ENCODE data around the gene DTX1.
A peak's percentile ranks its signal among the peaks of the same experiment; 100 is the strongest.

Gene DTX1

DNA sequence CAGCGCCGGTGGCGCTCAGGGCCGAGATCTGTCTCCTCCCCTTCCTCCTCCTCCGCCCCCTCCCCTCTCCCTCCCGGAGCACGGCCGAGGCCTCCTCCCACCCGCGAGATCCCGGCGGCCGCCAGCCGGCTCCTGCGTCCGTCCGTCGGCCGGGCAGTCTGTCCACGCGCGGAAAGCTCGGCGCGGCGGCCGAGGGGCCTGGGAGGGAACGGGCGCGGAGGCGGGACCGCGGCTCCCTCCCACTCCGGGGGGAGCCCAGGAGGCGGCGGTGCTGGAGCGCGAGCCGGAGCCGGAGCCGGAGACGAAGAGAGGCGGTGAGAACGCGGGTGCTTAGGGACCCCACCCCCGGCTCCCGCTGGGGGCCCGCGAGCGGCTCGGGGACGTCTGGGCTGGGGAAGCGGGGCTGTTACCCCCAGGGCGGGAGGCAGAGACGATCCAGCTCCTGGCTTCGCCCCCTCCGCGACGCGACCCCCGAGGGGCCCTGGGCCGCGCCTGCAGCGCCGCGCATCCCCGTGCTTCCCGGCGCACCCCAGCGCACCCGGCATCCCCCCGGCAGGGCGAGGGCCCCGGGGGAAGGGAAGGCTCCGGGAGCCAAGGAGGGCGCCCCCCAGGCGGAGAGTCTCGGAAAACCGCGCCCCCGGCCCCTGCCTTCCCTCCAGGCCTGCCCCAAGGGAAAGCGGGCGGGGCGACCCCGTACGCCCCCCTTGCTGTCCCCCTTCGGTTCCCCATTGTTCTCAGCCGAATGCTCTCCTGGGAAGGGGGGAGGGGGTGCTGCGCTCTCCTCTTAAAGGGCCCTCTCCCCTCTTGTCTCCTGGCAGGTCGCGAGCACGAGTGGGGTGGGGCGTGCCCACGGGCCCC lies at the start of gene DTX1:
DTX1 (plus strand) TSS at position 100 of the 858 bp plus-strand sequence. CDS start 1,463 bp downstream, outside the sequence.
- Histone ChIP-seq H3K4me1 (ENCODE audit: control insufficient read depth, insufficient read depth, low read length) (no peaks in the 10 kb centered on the region), H3K9ac (ENCODE audit: low read depth, low read length) (no peak within 1 kb of the TSS), H3K36me3 (ENCODE audit: control insufficient read depth, insufficient read depth, low read length) (no peaks in the 10 kb centered on the region), H3K9me3 (ENCODE audit: control insufficient read depth, insufficient read depth, low read length) (no peaks in the 10 kb centered on the region), H3K4me3 (ENCODE audit: low read depth, low read length) (peak within 1 kb of the TSS; percentile 50), H3K27me3 (ENCODE audit: control insufficient read depth, insufficient read depth, low read length) (peaks cover 37% of the 10 kb centered on the region)

DNA sequence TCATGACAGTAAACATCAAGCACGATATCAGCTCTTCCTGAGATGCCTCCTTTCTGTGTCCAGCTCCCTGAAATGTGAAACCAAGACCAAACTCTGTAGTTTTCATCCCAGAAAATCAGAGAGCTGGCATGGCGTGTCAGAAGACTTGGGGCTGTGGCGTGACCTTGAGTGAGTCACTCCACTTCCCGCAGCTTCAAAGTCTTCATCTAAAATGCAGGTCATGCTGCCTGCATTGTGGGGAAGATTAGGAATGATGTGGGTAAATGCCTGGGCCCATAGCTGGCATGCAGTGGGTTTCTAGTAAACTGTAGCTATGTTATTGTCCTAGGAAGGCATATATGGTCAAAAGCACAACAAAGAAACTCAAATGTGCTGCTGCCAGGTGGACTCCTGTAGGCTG lies 49.4 kb upstream of the DTX1 start:
- no peaks in the 10 kb centered on the region for H3K4me1 ChIP-seq (ENCODE audit: control insufficient read depth, insufficient read depth, low read length)
- H3K9me3 ChIP-seq (ENCODE audit: control insufficient read depth, insufficient read depth, low read length), result no peaks in the 10 kb centered on the region
- no peaks in the 10 kb centered on the region for H3K36me3 ChIP-seq (ENCODE audit: control insufficient read depth, insufficient read depth, low read length)
- no peak overlapping the region for H3K4me3 ChIP-seq (ENCODE audit: low read depth, low read length)
- no peak overlapping the region for H3K9ac ChIP-seq (ENCODE audit: low read depth, low read length)
- no peaks in the 10 kb centered on the region for H3K27me3 ChIP-seq (ENCODE audit: control insufficient read depth, insufficient read depth, low read length)

DNA sequence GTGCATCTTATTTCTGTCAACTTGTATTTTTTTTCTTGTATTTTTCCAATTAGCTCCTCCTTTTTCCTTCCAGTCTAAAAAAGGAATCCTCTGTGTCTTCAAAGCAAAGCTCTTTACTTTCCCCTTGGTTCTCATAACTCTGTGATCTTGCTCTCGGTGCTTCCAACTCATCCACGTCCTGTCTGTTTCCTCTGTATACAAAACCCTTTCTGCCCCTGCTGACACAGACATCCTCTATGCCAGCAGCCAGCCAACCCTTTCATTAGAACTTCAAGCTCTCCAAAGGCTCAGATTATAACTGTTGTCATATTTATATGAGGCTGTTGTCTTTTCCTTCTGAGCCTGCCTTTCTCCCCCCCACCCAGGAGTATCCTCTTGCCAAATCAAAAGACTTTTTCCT lies 45.8 kb upstream of the DTX1 start:
- H3K9me3 ChIP-seq (ENCODE audit: control insufficient read depth, insufficient read depth, low read length), result no peaks in the 10 kb centered on the region
- H3K4me1 ChIP-seq (ENCODE audit: control insufficient read depth, insufficient read depth, low read length), result no peaks in the 10 kb centered on the region
- H3K36me3 ChIP-seq (ENCODE audit: control insufficient read depth, insufficient read depth, low read length), result no peaks in the 10 kb centered on the region
- no peaks in the 10 kb centered on the region for H3K27me3 ChIP-seq (ENCODE audit: control insufficient read depth, insufficient read depth, low read length)
- H3K4me3 ChIP-seq (ENCODE audit: low read depth, low read length), result no peak overlapping the region
- H3K9ac ChIP-seq (ENCODE audit: low read depth, low read length), result no peak overlapping the region

DNA sequence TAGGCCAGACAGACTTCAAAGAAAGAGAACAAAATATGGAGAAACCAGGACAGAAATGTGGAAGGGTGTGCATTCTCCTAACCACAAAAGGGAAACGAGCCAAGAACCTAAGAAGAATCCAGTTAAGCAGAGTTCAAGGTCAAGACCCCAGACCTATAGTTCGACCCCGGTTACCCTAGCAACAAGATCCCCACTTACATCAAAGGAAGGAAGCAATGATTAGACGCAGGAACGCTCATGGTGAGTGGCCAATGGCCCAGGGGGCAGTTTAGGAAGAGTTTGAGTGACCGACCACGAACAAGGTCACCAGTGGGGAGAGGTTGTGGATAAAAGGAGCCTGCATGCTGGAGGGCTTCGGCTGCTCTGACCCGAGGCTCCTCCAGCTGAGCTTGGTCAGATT lies 42.0 kb upstream of the DTX1 start:
- Histone ChIP-seq H3K4me1 (ENCODE audit: control insufficient read depth, insufficient read depth, low read length) (no peaks in the 10 kb centered on the region), H3K9me3 (ENCODE audit: control insufficient read depth, insufficient read depth, low read length) (no peaks in the 10 kb centered on the region), H3K9ac (ENCODE audit: low read depth, low read length) (no peak overlapping the region), H3K4me3 (ENCODE audit: low read depth, low read length) (no peak overlapping the region), H3K36me3 (ENCODE audit: control insufficient read depth, insufficient read depth, low read length) (no peaks in the 10 kb centered on the region), H3K27me3 (ENCODE audit: control insufficient read depth, insufficient read depth, low read length) (no peaks in the 10 kb centered on the region)

DNA sequence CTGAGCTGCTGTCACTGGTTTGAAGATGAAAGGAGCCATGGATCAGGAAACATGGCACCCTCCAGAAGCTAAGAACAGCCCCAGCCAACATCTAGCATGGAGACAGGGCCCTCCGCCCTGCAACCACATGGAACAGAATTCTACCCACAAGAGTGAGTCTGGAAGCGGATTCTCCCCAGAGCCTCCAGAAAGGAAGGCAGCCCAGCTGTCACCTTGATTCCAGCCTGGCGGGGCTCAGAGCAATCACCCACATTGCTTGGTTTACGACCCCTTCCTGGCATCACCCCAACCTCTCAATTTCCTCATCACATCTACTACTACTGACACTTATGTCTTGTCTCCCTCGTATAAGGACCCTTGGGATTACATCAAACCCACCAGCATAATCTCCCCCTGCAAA lies 39.7 kb upstream of the DTX1 start:
- H3K4me1 ChIP-seq (ENCODE audit: control insufficient read depth, insufficient read depth, low read length), result no peaks in the 10 kb centered on the region
- H3K36me3 ChIP-seq (ENCODE audit: control insufficient read depth, insufficient read depth, low read length), result no peaks in the 10 kb centered on the region
- H3K9ac ChIP-seq (ENCODE audit: low read depth, low read length), result no peak overlapping the region
- no peaks in the 10 kb centered on the region for H3K9me3 ChIP-seq (ENCODE audit: control insufficient read depth, insufficient read depth, low read length)
- no peaks in the 10 kb centered on the region for H3K27me3 ChIP-seq (ENCODE audit: control insufficient read depth, insufficient read depth, low read length)
- no peak overlapping the region for H3K4me3 ChIP-seq (ENCODE audit: low read depth, low read length)

DNA sequence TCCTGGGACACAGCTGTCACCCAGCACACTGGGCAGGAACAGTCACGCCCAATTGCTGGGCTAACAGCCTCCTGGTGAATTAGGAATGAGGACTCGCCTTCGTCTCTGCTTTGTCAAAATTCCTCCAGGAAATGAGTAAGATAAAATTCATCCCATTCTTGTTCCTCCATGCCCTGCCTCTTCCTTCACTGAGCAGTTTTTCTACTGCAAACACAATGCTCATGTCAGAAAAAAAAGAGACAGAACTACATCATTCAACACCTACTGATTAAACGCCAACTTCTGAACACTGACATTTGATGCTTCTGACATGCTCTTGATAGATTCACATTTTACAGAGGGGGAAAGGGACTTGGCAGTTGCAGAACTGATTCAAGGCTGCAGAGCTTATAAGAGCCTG lies 37.5 kb upstream of the DTX1 start:
- Histone ChIP-seq H3K9ac (ENCODE audit: low read depth, low read length) (no peak overlapping the region), H3K36me3 (ENCODE audit: control insufficient read depth, insufficient read depth, low read length) (no peaks in the 10 kb centered on the region), H3K4me1 (ENCODE audit: control insufficient read depth, insufficient read depth, low read length) (no peaks in the 10 kb centered on the region), H3K9me3 (ENCODE audit: control insufficient read depth, insufficient read depth, low read length) (no peaks in the 10 kb centered on the region), H3K27me3 (ENCODE audit: control insufficient read depth, insufficient read depth, low read length) (no peaks in the 10 kb centered on the region), H3K4me3 (ENCODE audit: low read depth, low read length) (no peak overlapping the region)

DNA sequence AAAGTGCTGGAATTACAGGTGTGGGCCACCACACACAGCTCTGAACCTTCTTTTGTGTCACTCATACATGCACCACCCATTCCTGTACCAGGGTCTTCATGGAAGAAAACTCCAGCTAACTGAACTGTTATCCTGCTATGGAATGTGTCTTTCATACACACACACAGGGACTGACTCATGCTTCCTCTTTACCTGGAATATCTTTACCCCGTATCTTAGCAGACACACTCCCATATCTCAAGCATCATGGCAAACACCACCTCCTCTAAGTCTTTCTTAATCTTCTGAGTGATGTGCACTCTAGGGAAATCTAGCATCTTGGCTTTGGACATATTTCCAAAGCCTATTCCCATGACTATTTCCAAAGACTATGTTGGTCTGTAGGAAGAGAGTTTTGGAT lies 35.0 kb upstream of the DTX1 start:
- no peaks in the 10 kb centered on the region for H3K36me3 ChIP-seq (ENCODE audit: control insufficient read depth, insufficient read depth, low read length)
- H3K9me3 ChIP-seq (ENCODE audit: control insufficient read depth, insufficient read depth, low read length), result no peaks in the 10 kb centered on the region
- H3K27me3 ChIP-seq (ENCODE audit: control insufficient read depth, insufficient read depth, low read length), result no peaks in the 10 kb centered on the region
- H3K9ac ChIP-seq (ENCODE audit: low read depth, low read length), result no peak overlapping the region
- no peak overlapping the region for H3K4me3 ChIP-seq (ENCODE audit: low read depth, low read length)
- H3K4me1 ChIP-seq (ENCODE audit: control insufficient read depth, insufficient read depth, low read length), result no peaks in the 10 kb centered on the region

DNA sequence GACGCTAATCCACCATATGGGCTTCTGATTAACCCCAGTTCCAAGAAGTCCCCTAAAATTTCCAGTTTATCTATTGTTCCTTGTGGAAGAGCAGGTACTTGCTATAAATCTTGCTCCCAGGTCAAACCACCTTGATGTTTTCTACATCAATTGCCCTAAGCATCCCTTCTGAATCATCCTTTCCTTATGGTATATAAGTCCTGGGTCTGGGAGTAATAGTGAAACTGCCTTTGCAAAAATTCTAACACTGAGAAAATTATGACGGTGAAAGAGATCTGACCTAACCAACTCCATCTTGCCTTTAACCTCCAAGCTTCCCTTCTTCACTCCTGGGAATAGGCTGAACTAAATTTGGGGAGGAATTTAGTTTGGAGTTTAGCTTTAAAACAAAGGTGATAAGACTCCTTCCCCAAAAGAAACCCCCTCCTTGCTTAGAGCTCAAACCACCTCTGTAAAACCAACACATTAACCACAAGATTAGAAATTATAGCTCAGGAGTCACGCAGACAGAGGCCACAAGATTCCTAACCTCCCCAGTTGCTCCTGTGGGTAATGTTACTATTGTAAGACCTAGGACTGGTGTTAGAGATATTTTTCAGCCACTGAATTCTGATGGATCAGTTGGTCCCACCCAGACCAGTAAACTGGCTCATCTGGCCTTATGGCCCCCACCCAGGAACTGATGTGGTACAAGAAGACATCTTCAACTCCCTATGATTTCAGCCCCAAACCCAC lies 33.8 kb upstream of the DTX1 start:
- Histone ChIP-seq H3K9ac (ENCODE audit: low read depth, low read length) (no peak overlapping the region), H3K36me3 (ENCODE audit: control insufficient read depth, insufficient read depth, low read length) (no peaks in the 10 kb centered on the region), H3K4me1 (ENCODE audit: control insufficient read depth, insufficient read depth, low read length) (no peaks in the 10 kb centered on the region), H3K27me3 (ENCODE audit: control insufficient read depth, insufficient read depth, low read length) (no peaks in the 10 kb centered on the region), H3K9me3 (ENCODE audit: control insufficient read depth, insufficient read depth, low read length) (no peaks in the 10 kb centered on the region), H3K4me3 (ENCODE audit: low read depth, low read length) (no peak overlapping the region)

DNA sequence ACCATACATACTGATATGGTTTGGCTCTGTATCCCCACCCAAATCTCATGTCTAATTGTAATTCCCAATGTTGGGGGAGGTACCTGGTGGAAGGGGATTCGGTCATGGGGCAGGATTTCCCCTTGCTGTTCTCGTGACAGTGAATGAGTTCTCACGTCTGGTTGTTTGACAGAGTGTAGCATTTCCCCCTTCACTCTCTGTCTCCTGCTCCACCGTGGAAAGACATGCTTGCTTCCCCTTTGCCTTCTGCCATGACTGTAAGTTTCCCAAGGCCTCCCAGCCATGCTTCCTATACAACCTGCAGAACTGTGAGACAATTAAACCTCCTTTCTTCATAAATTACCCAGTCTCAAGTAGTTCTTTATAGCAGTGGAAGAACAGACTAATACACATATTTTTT lies 28.8 kb upstream of the DTX1 start:
- H3K4me3 ChIP-seq (ENCODE audit: low read depth, low read length), result no peak overlapping the region
- no peaks in the 10 kb centered on the region for H3K36me3 ChIP-seq (ENCODE audit: control insufficient read depth, insufficient read depth, low read length)
- H3K9ac ChIP-seq (ENCODE audit: low read depth, low read length), result no peak overlapping the region
- no peaks in the 10 kb centered on the region for H3K9me3 ChIP-seq (ENCODE audit: control insufficient read depth, insufficient read depth, low read length)
- no peaks in the 10 kb centered on the region for H3K4me1 ChIP-seq (ENCODE audit: control insufficient read depth, insufficient read depth, low read length)
- no peaks in the 10 kb centered on the region for H3K27me3 ChIP-seq (ENCODE audit: control insufficient read depth, insufficient read depth, low read length)

DNA sequence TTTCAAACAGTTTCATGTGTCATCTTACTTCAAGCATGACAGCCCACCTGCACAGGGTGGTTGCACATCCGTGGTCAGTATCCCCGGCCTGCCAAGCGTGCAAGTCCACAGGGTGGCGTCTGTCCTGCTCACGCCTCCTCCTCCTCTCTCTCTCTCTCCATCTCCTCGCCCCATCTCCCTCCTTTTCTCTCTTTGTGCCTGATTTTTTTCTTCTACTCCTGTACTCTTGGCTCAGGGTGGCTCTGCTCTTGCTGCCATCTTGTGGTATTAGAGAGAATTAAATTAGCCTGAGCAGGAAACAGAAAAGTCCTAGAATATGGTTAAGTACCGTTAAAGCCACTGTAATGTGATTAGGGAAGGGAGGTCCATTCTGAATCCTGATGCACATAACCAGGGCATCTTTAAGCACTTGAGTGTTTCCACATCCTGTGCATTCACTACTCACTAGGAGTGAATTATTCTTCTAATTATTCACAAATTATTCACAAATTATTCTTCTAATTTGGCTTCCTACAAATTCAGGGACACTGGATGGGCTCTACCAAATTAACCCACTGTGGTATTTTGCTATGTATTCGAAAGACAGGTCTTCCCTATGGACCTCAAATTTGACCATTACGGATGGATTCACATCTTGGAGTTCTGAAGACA lies 25.5 kb upstream of the DTX1 start:
- Histone ChIP-seq H3K27me3 (ENCODE audit: control insufficient read depth, insufficient read depth, low read length) (no peaks in the 10 kb centered on the region), H3K9me3 (ENCODE audit: control insufficient read depth, insufficient read depth, low read length) (no peaks in the 10 kb centered on the region), H3K4me3 (ENCODE audit: low read depth, low read length) (no peak overlapping the region), H3K4me1 (ENCODE audit: control insufficient read depth, insufficient read depth, low read length) (no peaks in the 10 kb centered on the region), H3K36me3 (ENCODE audit: control insufficient read depth, insufficient read depth, low read length) (no peaks in the 10 kb centered on the region), H3K9ac (ENCODE audit: low read depth, low read length) (no peak overlapping the region)

DNA sequence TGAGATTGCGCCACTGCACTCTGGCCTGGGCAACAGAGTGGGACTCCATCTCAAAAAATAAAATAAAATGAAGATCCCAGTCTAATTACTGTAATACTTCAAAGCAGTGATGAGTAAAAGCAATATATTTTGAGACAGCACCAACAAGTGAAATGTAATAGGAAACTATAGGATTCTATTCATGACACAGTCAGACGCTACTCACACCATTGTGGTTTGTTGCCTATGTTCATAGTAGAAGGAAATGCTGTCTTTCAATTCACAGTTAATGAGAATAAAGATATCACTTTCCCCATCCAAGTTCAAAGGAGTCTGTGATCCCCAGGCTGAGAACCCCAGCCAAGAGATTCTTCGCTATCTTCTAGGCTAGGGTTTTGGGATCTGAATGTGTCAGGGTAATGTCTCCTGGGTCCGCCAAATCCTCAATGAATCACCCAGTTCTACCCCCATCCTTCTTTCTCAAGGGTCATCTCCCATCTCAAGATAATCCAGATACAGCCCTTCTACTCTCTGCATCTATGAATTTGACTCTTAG lies 16.6 kb upstream of the DTX1 start:
- Histone ChIP-seq H3K9ac (ENCODE audit: low read depth, low read length) (no peak overlapping the region), H3K9me3 (ENCODE audit: control insufficient read depth, insufficient read depth, low read length) (no peaks in the 10 kb centered on the region), H3K4me1 (ENCODE audit: control insufficient read depth, insufficient read depth, low read length) (no peaks in the 10 kb centered on the region), H3K4me3 (ENCODE audit: low read depth, low read length) (no peak overlapping the region), H3K36me3 (ENCODE audit: control insufficient read depth, insufficient read depth, low read length) (no peaks in the 10 kb centered on the region), H3K27me3 (ENCODE audit: control insufficient read depth, insufficient read depth, low read length) (no peaks in the 10 kb centered on the region)

Measured in iPS-15b (cell line).